GM10266 (cell line): ENCODE data around the gene TMEM178A.
"Not testable (repeated sequence)": the region's sequence is repeated elsewhere in the genome, so short reads cannot be mapped to it uniquely, and the experiment has no call there.

Experiments
- DNase-seq: peaks from one replicate; pipeline ENCODE4 v3.0.0; 2012; ENCODE audit errors: extremely low spot score
- TF ChIP-seq, protein P1 (sequence below): IDR thresholded peaks from 2 replicates; pipeline ENCODE4 v1.5.1; 2012; ENCODE audit warnings: mild to moderate bottlenecking, low read depth; ENCODE audit not compliant: control insufficient read depth, insufficient read depth; ENCODE audit errors: missing control alignments

Gene TMEM178A

GRCh38 chr2:39625193-39625926 lies 40.4 kb upstream of the TMEM178A start:
- no peak for DNase-seq
- TF ChIP-seq, protein P1, sequence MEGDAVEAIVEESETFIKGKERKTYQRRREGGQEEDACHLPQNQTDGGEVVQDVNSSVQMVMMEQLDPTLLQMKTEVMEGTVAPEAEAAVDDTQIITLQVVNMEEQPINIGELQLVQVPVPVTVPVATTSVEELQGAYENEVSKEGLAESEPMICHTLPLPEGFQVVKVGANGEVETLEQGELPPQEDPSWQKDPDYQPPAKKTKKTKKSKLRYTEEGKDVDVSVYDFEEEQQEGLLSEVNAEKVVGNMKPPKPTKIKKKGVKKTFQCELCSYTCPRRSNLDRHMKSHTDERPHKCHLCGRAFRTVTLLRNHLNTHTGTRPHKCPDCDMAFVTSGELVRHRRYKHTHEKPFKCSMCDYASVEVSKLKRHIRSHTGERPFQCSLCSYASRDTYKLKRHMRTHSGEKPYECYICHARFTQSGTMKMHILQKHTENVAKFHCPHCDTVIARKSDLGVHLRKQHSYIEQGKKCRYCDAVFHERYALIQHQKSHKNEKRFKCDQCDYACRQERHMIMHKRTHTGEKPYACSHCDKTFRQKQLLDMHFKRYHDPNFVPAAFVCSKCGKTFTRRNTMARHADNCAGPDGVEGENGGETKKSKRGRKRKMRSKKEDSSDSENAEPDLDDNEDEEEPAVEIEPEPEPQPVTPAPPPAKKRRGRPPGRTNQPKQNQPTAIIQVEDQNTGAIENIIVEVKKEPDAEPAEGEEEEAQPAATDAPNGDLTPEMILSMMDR = no peak

DNA sequence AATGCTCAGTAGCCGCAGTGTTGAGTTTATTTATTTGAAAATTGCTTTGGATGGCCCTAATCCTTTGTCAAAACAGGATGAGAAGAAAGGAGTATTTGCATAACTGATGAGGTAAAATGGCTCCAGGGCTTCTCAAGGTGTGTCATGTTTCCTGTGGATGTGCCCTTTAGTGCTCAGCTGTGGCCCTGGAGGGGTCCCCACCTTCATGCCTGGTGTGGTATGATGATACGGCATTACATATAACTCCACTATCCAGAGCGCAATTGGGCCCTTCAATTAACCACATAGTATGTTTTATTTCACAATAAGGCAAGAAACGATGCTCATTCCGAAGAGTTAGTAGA lies 39.8 kb upstream of the TMEM178A start:
- DNase-seq = no peak
- TF ChIP-seq, protein P1 = no peak

DNA sequence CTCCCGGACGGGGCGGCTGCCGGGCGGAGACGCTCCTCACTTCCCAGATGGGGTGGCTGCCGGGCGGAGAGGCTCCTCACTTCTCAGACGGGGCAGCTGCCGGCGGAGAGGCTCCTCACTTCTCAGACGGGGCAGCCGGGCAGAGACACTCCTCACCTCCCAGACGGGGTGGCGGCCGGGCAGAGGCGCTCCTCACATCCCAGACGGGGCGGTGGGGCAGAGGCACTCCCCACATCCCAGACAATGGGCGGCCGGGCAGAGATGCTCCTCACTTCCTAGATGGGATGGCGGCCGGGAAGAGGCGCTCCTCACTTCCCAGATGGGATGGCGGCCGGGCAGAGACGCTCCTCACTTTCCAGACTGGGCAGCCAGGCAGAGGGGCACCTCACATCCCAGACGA lies 37.4 kb upstream of the TMEM178A start:
- DNase-seq = not testable (repeated sequence)

DNA sequence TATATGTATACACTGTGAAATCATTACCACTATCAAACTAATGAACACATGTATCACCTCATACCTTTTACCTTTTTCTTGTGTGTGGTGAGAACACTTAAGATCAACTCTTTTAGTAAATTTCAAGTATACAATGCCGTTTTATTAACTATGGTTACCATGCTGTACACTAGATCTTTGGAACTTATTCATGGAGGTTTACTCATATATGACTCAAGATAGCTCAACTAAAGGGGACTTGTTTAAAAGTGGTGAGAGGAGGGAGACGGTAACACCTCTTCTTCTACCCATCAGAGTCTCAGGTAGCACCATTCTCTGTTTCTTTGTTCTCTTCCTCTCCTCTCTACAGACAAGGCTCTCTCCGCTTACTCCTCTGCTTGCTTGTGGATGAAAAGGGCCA lies 36.1 kb upstream of the TMEM178A start:
- no peak for DNase-seq
- TF ChIP-seq, protein P1 = no peak

DNA sequence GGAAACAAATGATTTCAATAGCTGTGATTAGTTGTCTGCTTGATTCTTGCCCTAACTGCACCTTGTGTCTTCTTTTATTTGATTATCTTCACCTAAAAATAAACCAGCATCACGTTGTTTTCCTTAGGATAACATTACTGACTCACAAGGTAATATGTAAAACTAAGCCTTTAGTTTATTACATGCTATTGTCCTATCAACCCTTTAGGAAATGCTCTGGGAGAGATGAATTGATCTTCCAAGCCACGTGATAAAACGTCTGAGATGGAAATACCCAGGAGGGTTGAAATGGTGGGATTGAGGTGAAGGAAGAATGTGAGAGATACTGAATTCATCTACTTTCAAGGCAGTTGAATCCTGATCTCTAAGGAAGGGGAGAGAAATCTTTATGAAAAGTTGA lies 34.5 kb upstream of the TMEM178A start:
- DNase-seq = no peak
- TF ChIP-seq, protein P1 = no peak

DNA sequence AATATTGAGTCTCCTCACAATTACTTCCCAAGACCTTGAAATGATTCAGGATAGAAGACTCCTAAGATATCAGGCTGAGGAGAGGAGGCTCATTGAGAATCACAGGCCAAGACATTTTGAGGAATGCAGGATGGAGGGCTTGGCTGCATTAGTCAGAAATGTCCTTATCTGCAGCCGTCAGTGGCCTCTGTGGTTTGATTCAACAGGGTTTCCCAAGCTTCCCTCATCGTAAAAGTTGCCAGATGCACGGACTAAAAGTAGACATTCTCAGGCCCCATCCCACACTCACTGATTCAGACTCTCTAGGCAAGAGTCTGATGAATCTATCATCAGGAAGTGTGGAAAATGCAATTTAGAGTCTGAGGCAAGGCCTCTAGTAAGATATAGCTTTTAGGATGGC lies 34.0 kb upstream of the TMEM178A start:
- no peak for DNase-seq
- TF ChIP-seq, protein P1 = no peak

GRCh38 chr2:39632876-39633275 lies 32.8 kb upstream of the TMEM178A start:
- TF ChIP-seq, protein P1 = no peak
- DNase-seq = no peak

DNA sequence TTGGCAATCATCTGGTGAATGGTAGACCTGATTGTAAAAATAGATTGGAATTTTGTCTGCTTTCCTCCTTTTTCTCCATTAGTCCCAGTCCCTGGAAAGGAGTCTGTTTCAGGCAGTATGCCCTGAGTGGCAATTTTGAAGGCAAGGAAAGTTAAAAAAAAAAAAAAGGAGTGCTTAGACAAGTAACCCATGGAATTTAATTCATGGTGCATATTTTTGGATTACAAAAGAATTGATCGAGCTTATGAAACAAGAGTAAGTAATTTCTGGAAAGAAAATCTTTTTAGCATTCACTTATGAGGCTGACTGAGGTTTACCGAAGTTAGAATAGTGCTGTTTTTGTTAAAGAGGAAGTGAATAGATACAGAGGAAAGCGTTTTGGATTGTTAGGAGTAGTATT lies 29.4 kb upstream of the TMEM178A start:
- TF ChIP-seq, protein P1 = no peak
- DNase-seq = no peak
